ENCODE results near the gene TCF4.

- TF ChIP-seq POLR2A (IDR thresholded peaks at IDR 0.05; ENCODE audit: low read depth, low read length) (no peak), POLR2AphosphoS5 (IDR thresholded peaks at IDR 0.05; ENCODE audit: low read depth, low read length) (no peak), PAX5 (IDR thresholded peaks at IDR 0.05; ENCODE audit: insufficient read depth, low read length, severe bottlenecking) (no peak), SPI1 (IDR thresholded peaks at IDR 0.05; ENCODE audit: low read depth, low read length) (no peak), TAF1 (IDR thresholded peaks at IDR 0.05; ENCODE audit: low read depth, low read length) (no peak), POU2F2 (IDR thresholded peaks at IDR 0.05; ENCODE audit: low read depth, low read length) (no peak)
Measured at GRCh38 chr18:55185391-55185790, 402.6 kb downstream of the TCF4 start.
